Upper lobe of left lung (tissue), 4 donors: ENCODE data around the gene CNTNAP2.

Source experiments
- EP300 ChIP-seq, 4 donors: sonication (generic); formaldehyde crosslinking; IDR thresholded peaks; one replicate each; pipeline ENCODE4 v1.5.1; 2017; ENCODE audit warnings: antibody characterized with exemption in 4 of 4, control low read depth in 2 of 4
- POLR2A ChIP-seq, 4 donors: fragments of 450-650 bp; IDR thresholded peaks; one replicate each; pipeline ENCODE4 v1.5.1; 2016 to 2017; ENCODE audit warnings: antibody characterized with exemption in 4 of 4, mild to moderate bottlenecking in 2 of 4
- TF ChIP-seq, protein P1 (sequence below), 6 experiments: fragments of 450-650 bp in 4 of 6; fragments of 200-600 bp in 2 of 6; sonication (generic) in 2 of 6; IDR thresholded peaks; one replicate each; pipeline ENCODE4 v1.5.1; 2016 to 2019; ENCODE audit warnings: antibody characterized with exemption in 6 of 6

DNA sequence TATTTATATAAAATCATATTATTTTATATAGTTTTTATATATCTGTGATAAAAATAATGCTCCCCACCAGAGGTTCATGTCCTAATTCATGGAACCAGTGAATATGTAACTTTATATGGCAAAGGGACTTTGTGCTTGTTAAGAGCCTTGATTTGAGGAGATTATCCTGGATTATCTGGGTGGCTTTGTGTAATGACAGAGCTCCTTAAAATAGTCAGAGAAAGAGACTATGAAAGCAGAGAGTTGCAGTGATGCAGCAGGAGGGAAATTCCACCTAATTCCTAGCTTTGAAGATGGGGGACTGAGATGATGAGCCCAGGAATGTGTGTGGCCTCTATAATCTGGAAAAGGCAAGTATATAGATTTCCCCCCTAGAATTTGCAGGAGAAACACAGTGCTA is 1439.7 kb downstream of the CNTNAP2 start:
- TF ChIP-seq EP300 (IDR thresholded peaks at IDR 0.05): no peak
- TF ChIP-seq, protein P1, sequence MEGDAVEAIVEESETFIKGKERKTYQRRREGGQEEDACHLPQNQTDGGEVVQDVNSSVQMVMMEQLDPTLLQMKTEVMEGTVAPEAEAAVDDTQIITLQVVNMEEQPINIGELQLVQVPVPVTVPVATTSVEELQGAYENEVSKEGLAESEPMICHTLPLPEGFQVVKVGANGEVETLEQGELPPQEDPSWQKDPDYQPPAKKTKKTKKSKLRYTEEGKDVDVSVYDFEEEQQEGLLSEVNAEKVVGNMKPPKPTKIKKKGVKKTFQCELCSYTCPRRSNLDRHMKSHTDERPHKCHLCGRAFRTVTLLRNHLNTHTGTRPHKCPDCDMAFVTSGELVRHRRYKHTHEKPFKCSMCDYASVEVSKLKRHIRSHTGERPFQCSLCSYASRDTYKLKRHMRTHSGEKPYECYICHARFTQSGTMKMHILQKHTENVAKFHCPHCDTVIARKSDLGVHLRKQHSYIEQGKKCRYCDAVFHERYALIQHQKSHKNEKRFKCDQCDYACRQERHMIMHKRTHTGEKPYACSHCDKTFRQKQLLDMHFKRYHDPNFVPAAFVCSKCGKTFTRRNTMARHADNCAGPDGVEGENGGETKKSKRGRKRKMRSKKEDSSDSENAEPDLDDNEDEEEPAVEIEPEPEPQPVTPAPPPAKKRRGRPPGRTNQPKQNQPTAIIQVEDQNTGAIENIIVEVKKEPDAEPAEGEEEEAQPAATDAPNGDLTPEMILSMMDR (IDR thresholded peaks at IDR 0.05): no peak
- TF ChIP-seq POLR2A (IDR thresholded peaks at IDR 0.05): no peak
